SKM-1 treated with dmso at 0.1 percent for 144 hours (cell line): ENCODE data around the gene HOXD12.

ENCODE experiments used
- DNase-seq: peaks from one replicate; lab custom pipeline; 2025; ENCODE audit not compliant: unreplicated experiment; lab: John Stamatoyannopoulos, UW

Gene HOXD12

GRCh38 chr2:176105078-176105729 lies 5.6 kb downstream of the HOXD12 start:
- no peak for DNase-seq

GRCh38 chr2:176105730-176106580 lies 6.4 kb downstream of the HOXD12 start:
- DNase-seq = no peak

GRCh38 chr2:176106581-176107539 lies 7.3 kb downstream of the HOXD12 start, which contains the start of gene HOXD11:
TSS of gene HOXD11 (plus strand) at chr2:176107280. CDS start at chr2:176107356, 76 bp downstream.
- DNase-seq = no peak

- DNase-seq = no peak
Measured at GRCh38 chr2:176107731-176108181, 8.2 kb downstream of the HOXD12 start.

- DNase-seq = no peak
Measured at GRCh38 chr2:176109192-176109901, 9.8 kb downstream of the HOXD12 start.

- no peak for DNase-seq
Measured at GRCh38 chr2:176109946-176110345, 10.4 kb downstream of the HOXD12 start.

GRCh38 chr2:176110415-176111308 lies 11.1 kb downstream of the HOXD12 start:
- DNase-seq = no peak

- peak; percentile 15 for DNase-seq
Measured at GRCh38 chr2:176111309-176111663, 11.7 kb downstream of the HOXD12 start.

- DNase-seq = no peak
Measured at GRCh38 chr2:176111846-176112374, 12.3 kb downstream of the HOXD12 start.

GRCh38 chr2:176112375-176113302 lies 13.0 kb downstream of the HOXD12 start:
- DNase-seq = no peak

GRCh38 chr2:176114120-176114929 lies 14.7 kb downstream of the HOXD12 start:
- no peak for DNase-seq

GRCh38 chr2:176114930-176115625 lies 15.5 kb downstream of the HOXD12 start:
- no peak for DNase-seq

- no peak for DNase-seq
Measured at GRCh38 chr2:176115883-176116813, 16.6 kb downstream of the HOXD12 start, which contains the start of gene HOXD10. TSS of gene HOXD10 (plus strand) at chr2:176116778. CDS start at chr2:176116834, 56 bp downstream.

- DNase-seq = no peak
Measured at GRCh38 chr2:176117162-176117822, 17.7 kb downstream of the HOXD12 start.

GRCh38 chr2:176117823-176118371 lies 18.3 kb downstream of the HOXD12 start:
- DNase-seq = no peak
